NCI-H2196 treated with DMSO at 0.1 percent for 48 hours (cell line): Measurements from ENCODE around the gene OR2J1.
"Not testable (repeated sequence)": the region's sequence is repeated elsewhere in the genome, so short reads cannot be mapped to it uniquely, and the experiment has no call there.

ENCODE experiments used
- DNase-seq: peaks from one replicate; lab custom pipeline; 2025; ENCODE audit not compliant: unreplicated experiment; lab: John Stamatoyannopoulos, UW

Gene OR2J1

GRCh38 chr6:29099190-29099589 is at the start of gene OR2J1:
OR2J1 (plus strand) TSS chr6:29099490; CDS start chr6:29100943, 1,453 bp downstream.
- no peak for DNase-seq

- no peak for DNase-seq
These were observed 47.6 kb upstream of the OR2J1 start for GRCh38 chr6:29051680-29052079.

- DNase-seq, result peak; percentile 1
These were observed 27.2 kb upstream of the OR2J1 start for GRCh38 chr6:29071831-29072723.

- no peak for DNase-seq
These were observed 20.1 kb upstream of the OR2J1 start for GRCh38 chr6:29079203-29079602.

- no peak for DNase-seq
These were observed 18.0 kb upstream of the OR2J1 start for GRCh38 chr6:29081312-29081711.

GRCh38 chr6:29082457-29082856 is 16.8 kb upstream of the OR2J1 start:
- no peak for DNase-seq

- DNase-seq, result no peak
These were observed 12.1 kb upstream of the OR2J1 start, which contains the start of gene OR2B3 for GRCh38 chr6:29087213-29087612. OR2B3 (minus strand) TSS chr6:29087313; CDS start chr6:29087248, 65 bp downstream.

- DNase-seq, result no peak
These were observed 6.3 kb upstream of the OR2J1 start for GRCh38 chr6:29092957-29093356.

GRCh38 chr6:29097803-29098202 is 1.5 kb upstream of the OR2J1 start:
- DNase-seq, result no peak

GRCh38 chr6:29107758-29108157 is 8.5 kb downstream of the OR2J1 start, which contains the start of gene OR2J3:
OR2J3 (plus strand) TSS chr6:29108058; CDS start chr6:29111891, 3,833 bp downstream.
- no peak for DNase-seq

GRCh38 chr6:29112135-29112534 is 12.8 kb downstream of the OR2J1 start:
- DNase-seq, result no peak

- not testable (repeated sequence) for DNase-seq
These were observed 15.7 kb downstream of the OR2J1 start for GRCh38 chr6:29114964-29115363.

- no peak for DNase-seq
These were observed 30.2 kb downstream of the OR2J1 start for GRCh38 chr6:29129326-29130012.

GRCh38 chr6:29130644-29131043 is 31.4 kb downstream of the OR2J1 start:
- no peak for DNase-seq

- DNase-seq, result no peak
These were observed 32.4 kb downstream of the OR2J1 start for GRCh38 chr6:29131691-29132090.

- no peak for DNase-seq
These were observed 38.4 kb downstream of the OR2J1 start for GRCh38 chr6:29137724-29138123.

GRCh38 chr6:29141606-29142005 is 42.3 kb downstream of the OR2J1 start:
- no peak for DNase-seq

GRCh38 chr6:29142309-29142708 is 43.0 kb downstream of the OR2J1 start:
- DNase-seq, result no peak

GRCh38 chr6:29146179-29146578 is 46.9 kb downstream of the OR2J1 start:
- DNase-seq, result no peak

- no peak for DNase-seq
These were observed 47.8 kb downstream of the OR2J1 start for GRCh38 chr6:29147074-29147473.

GRCh38 chr6:29149444-29149843 is 50.2 kb downstream of the OR2J1 start:
- DNase-seq, result not testable (repeated sequence)
